Stimulated activated CD4-positive, alpha-beta T cell treated with anti-CD3 and anti-CD28 coated beads, Interleukin-4, amount 100 ng/mL, for 24 hours (primary cell): Measurements from ENCODE around the gene COLEC11.
A peak's percentile ranks its signal among the peaks of the same experiment; 100 is the strongest.

Experiments
- DNase-seq: peaks from one replicate; pipeline ENCODE4 v3.0.0-alpha.2; 2020

The COLEC11 gene

DNA sequence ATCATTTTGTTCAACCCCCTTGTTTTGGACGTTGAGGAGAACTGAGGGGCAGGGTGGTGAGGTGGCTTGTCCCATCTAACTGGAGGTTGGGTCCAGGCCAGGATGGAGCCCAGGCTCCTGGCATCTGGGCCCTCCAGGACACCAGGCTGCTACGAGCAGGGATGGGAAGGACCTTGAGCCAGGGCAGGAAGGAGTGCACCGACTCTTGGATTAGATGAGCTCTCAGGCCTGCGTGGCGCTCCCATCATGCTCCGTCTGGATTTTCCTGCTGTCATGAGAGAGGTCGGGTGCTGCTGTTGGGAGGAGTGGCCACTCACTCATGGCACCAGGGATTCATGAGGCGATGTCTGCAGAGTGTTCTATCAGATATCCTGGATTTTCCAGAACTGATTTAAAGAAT is 44.7 kb downstream of the COLEC11 start:
- DNase-seq = no peak

- DNase-seq = no peak
Measured at GRCh38 chr2:3641181-3641580, 46.3 kb downstream of the COLEC11 start.

DNA sequence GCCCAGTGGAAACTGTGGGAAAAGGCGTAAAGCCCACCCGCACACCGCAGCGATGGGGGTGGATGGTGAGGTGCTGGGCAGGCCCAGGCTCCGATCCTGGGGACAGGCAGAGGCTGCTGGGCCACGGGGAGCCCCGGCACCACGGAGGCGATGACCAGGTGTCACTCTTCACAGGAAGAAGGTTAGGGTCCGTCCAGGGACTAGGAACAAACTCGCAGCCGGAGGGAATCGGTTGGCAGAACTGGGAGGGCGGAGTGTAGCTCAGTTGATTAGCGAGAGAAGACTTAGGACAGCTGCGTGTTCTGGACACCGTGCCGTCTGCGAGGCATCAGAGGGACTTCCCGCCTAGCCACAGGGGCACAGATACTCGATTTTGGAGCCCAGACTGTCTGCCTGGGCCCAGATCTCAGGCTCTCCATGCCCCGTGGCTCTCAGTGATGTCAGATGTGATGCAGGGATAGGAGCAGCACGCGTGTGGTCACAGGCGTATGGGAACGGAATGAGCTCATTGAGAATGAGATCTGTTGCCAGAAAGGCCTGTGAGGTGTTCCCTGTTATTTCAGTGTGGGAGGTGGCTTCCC is 47.0 kb downstream of the COLEC11 start:
- DNase-seq = no peak

- DNase-seq = no peak
Measured at GRCh38 chr2:3642521-3643215, 47.8 kb downstream of the COLEC11 start.

GRCh38 chr2:3643371-3644245 is 48.7 kb downstream of the COLEC11 start:
- DNase-seq = no peak

GRCh38 chr2:3644246-3644525 is 49.3 kb downstream of the COLEC11 start:
- no peak for DNase-seq

DNA sequence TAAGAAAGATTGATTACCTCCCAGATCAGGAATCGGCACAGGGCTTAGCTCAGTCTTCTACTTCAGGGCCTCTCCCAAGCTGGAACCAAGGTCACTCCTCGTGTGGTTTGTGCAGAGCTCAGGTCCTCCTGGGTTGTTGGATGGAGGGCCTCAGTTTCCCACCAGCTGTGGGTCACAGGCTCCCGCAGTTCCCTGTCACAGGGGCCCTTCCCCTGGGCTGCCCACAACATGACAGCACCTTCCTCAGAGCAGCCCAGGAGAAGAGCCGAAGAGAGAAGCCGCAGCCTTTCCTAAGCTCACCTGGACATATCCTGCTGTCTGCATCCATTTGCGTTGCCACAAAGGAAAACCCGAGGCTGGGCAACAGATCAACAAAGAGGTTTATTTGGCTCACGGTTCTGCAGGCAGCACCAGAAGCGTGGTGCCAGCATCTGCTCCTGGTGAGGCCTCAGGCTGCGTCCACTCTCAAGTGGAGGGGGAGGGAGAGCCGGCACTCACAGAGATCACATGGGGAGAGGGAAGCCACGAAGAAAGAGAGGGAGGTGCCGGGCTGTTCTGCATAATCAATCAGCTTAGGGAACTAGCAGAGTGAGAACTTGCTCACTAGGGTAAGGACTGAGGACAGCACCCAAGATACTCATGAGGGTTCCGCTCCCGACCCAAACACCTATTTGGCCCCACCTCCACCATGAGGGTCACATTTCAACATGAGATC is 50.1 kb downstream of the COLEC11 start:
- DNase-seq = no peak

DNA sequence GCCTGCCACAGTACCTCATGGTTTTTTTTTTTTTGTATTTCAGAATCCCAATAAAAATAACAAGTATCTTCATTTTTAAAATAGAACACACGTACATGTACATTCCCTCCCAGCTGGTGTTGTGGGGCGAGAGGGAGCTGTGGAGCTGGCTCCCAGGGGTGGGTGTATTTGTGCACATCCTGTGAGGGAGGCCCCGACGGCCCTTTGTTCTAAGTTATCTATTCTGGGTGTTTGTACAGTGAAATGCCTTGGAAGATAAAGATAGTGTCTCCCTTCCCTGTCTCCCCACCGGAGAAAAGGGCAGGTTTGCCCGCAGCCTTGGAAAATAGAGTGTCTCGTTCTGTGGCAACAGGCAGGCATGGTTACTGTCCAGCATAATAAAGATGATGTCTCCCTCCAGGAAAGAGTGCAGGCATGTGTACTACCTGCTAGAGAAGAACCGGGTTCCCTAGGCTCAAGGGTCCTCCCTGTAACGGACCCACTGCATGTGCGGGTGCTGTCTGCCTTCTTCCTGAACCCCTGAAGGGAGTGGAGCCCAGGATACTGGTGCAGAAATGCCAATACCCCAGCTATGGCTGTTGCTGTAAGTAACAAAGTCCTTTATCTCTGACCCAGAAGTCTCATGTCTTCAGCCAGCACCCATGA is 51.0 kb downstream of the COLEC11 start:
- no peak for DNase-seq

DNA sequence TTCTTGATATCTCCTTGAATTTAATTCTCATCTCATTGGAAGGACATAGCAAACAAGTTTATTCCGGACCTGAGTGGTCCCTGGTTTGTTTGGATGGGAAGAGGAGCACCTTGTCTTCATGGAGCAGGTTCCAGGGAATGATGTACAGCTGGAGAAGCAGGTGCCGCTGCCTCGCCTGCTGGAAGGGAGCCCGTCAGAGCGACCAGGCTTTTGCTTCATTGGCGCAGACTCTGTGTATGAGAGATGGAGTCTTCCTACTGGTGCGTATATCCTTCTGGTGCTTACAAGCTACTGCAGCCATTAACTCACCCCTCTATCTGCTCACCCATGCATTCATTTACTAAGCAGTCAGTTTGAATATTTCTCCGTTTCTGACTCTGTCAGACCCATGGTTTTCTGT is 51.5 kb downstream of the COLEC11 start:
- no peak for DNase-seq

GRCh38 chr2:3647246-3647645 is 52.3 kb downstream of the COLEC11 start:
- DNase-seq = no peak

GRCh38 chr2:3647831-3648651 is 53.1 kb downstream of the COLEC11 start:
- no peak for DNase-seq

- no peak for DNase-seq
Measured at GRCh38 chr2:3648652-3649177, 53.8 kb downstream of the COLEC11 start.

- DNase-seq = no peak
Measured at GRCh38 chr2:3649581-3649980, 54.7 kb downstream of the COLEC11 start.

GRCh38 chr2:3650140-3650920 is 55.4 kb downstream of the COLEC11 start:
- DNase-seq = no peak

DNA sequence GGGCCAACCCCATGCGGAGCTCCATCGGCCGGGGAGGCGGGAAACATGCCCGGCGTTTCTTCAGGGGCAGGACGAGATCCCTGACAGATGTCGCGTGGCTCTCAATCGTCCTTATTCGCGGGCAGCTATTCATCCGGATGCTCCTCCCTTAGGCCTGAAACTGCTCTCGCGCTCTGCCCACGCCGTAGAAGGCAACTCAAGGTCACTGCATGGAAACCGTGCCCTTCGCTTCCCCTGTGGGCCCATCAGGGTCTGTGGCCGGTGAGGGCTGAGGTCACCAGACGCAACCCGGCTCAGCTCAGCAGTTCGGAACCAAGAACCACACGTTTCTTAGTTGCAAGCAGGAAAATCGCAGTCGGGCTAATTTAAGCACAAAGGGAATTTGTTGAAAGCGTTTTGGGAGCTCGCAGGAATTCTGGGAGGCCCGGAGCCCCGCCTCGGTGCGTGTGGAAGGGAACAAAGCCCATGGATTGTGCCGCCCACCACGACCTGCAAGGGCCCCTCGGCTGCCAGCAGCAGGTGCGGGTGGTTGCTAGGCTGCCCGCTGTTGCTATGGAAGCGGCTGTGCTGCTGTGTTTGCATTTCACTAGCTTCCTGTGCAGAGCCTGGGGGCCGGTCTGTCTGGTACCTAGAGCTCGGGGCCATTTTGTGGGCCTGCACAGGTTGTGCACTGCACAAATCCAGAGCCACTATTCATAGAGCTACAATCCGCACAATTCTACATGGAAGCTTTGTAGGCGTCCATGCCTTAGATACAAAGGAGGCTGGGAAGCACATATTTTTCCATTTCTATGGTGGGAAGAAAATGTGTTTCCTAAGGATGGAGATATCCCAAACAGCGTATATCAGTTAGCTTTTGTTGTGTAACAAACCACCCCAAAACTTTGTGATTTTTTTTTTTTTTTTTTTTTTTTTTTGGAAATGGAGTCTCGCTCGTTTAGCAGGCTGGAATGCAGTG is 57.1 kb downstream of the COLEC11 start:
- DNase-seq = peak; percentile 60

- no peak for DNase-seq
Measured at GRCh38 chr2:3652896-3653625, 58.1 kb downstream of the COLEC11 start.

GRCh38 chr2:3654011-3654410 is 59.1 kb downstream of the COLEC11 start:
- DNase-seq = no peak

DNA sequence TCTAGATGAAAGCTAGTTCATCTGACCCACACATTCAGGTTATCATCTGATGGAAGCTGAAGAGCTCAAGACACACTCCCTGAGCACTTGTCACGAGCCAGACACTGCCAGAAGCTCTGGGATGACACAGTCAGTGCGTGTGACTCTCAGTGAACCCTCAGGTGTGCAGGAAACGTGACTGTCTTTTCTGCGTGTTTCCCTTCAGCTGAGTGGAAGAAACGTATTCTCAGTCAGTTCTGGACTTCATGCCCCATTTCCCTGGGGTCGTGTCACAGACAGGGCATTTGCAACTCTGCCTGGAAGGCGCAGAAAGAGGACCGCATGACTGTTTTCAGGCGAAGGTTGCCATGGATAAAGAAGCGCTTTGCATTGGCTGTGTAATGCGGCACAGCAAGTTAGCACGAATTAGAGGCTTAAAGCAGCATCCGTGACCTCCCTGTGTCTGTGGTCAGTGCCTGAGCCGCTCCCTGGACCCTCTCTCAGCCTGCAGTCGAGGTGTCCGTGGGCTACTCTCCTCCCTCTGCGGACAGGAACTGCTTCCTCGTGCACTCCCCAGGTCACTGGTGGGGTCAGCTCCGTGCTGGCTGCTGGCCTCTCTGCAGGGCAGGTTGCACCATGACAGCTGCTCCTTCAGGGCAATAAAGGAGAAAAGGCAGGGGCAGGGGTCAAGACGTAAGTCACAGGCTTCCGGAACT is 59.8 kb downstream of the COLEC11 start:
- no peak for DNase-seq
